Measurements from ENCODE around the gene AZIN2. TPM values are rescaled to one million over a fixed set of nuclear protein-coding genes. Genes with fewer than 3 reads are reported as not detected.

AZIN2 gene
- polyA plus RNA-seq, 1 donor = 2.5 TPM

DNA sequence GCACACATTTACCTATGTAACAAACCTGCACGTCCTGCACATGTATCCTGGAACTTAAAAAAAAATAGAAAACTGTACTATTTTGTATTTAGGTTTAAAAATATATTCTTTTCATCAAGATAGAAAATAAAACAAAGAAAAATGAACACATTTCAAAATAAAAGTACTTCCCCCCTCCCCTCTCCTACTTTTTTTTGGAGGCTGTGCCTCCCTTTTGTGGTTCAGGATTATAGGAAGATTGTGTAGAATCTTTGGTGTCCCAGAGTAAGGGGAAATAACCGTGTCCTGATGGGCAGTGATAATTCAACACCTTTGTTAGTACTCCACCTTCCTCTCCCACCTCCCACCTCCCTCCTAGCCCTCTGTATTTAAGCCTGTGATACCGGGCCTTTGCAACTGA, 60.8 kb downstream of the AZIN2 start:
- no CpG with 5 or more reads among the region's 3 CpGs for WGBS (ENCODE audit: insufficient coverage, low lambda C conversion rate)

DNA sequence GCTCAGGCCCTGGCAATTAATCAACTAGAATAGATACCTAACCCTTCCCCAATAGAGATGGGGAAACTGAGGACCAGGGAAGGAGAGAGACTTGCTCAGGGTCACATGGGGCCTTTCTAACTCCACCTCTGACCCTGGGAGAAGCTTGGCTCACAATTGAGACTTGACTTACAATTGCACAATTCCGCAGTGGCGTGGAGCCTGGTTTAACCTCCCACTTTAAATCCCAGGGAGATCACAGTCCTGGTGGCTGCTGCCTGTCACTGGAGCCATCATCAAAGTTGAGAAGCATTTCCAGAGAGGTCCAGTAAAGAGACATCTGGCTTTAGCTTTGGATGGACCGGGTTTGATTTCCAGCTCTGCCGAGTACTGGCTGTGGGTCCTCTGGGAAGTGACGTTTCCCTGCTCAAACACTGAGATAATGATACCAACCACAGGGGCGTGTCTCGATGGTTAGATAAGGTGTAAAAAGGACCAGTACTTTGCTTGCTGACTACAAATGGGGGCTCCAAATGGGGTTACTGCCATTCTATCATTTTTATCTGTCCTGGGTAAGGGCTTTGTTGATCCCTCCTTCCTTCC, 61.6 kb downstream of the AZIN2 start:
- peaks cover 12% of the 10 kb centered on the region for H3K36me3 ChIP-seq (ENCODE audit: control insufficient read depth, insufficient read depth, low read length)
- H3K4me3 ChIP-seq (ENCODE audit: low read length) = no peak overlapping the region
- no CpG with 5 or more reads among the region's 7 CpGs for WGBS (ENCODE audit: insufficient coverage, low lambda C conversion rate)
- H3K9me3 ChIP-seq (ENCODE audit: control insufficient read depth, low read depth, low read length) = no peaks in the 10 kb centered on the region
- H3K4me1 ChIP-seq (ENCODE audit: control insufficient read depth, insufficient read depth, low read length) = no peaks in the 10 kb centered on the region
- no peak for DNase-seq
- no peaks in the 10 kb centered on the region for H3K27me3 ChIP-seq (ENCODE audit: control insufficient read depth, insufficient read depth, low read length)
- no peak overlapping the region for H3K27ac ChIP-seq (ENCODE audit: low read length)

More for the DNA sequence above, 60.8 kb downstream of the AZIN2 start:
- H3K36me3 ChIP-seq (ENCODE audit: control insufficient read depth, insufficient read depth, low read length) = peaks cover 8% of the 10 kb centered on the region
- no peak for DNase-seq
- no peaks in the 10 kb centered on the region for H3K27me3 ChIP-seq (ENCODE audit: control insufficient read depth, insufficient read depth, low read length)
- H3K4me3 ChIP-seq (ENCODE audit: low read length) = no peak overlapping the region
- H3K27ac ChIP-seq (ENCODE audit: low read length) = no peak overlapping the region
- no peaks in the 10 kb centered on the region for H3K9me3 ChIP-seq (ENCODE audit: control insufficient read depth, low read depth, low read length)
- H3K4me1 ChIP-seq (ENCODE audit: control insufficient read depth, insufficient read depth, low read length) = no peaks in the 10 kb centered on the region

DNA sequence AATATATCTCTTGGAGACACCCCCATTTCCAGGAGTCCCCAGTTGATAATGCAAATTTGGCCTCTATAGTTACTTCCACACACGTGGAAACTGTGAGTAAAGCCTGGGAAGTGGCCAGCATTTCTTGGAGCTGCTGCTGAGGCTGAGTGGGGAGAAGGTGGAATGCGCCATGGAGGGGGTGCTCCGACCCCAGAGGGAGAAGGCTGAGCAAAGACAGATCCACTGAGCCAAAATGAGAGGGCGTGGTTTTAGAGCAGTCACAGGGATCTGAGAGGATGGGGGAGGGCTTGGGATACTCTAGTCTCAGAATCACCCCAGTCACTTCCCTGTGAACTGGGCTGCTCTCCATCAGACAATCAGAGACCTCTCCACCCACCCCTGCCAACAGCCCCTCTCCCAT, 62.2 kb downstream of the AZIN2 start:
- no peaks in the 10 kb centered on the region for H3K4me1 ChIP-seq (ENCODE audit: control insufficient read depth, insufficient read depth, low read length)
- no peak overlapping the region for H3K4me3 ChIP-seq (ENCODE audit: low read length)
- H3K27ac ChIP-seq (ENCODE audit: low read length) = no peak overlapping the region
- H3K27me3 ChIP-seq (ENCODE audit: control insufficient read depth, insufficient read depth, low read length) = no peaks in the 10 kb centered on the region
- peak in 1 of 2 donors; percentile 27 for DNase-seq
- WGBS (ENCODE audit: insufficient coverage, low lambda C conversion rate) = no CpG with 5 or more reads among the region's 4 CpGs
- no peaks in the 10 kb centered on the region for H3K9me3 ChIP-seq (ENCODE audit: control insufficient read depth, low read depth, low read length)
- H3K36me3 ChIP-seq (ENCODE audit: control insufficient read depth, insufficient read depth, low read length) = peaks cover 13% of the 10 kb centered on the region

DNA sequence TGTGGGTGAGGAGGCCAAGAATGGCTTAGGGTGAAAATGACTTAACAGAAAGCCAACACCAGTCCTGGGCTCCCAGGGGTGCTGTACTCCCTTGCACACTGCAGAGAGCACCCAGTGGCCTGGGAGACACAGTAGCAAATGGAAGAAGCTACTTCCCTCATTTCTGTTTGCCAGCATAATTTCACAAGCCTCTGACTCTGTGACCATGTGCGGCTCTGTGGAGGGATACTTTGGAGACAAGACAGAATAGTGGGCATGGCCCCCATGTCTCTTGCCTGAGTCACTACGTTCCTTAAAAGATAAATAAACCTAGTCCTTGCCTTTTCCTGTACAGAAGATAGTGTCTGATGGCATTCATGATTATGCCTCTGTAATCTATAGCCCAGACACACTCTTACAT, 62.7 kb downstream of the AZIN2 start:
- Histone ChIP-seq H3K4me1 (ENCODE audit: control insufficient read depth, insufficient read depth, low read length) (no peaks in the 10 kb centered on the region), H3K36me3 (ENCODE audit: control insufficient read depth, insufficient read depth, low read length) (peaks cover 13% of the 10 kb centered on the region), H3K4me3 (ENCODE audit: low read length) (no peak overlapping the region), H3K27ac (ENCODE audit: low read length) (no peak overlapping the region), H3K9me3 (ENCODE audit: control insufficient read depth, low read depth, low read length) (no peaks in the 10 kb centered on the region), H3K27me3 (ENCODE audit: control insufficient read depth, insufficient read depth, low read length) (no peaks in the 10 kb centered on the region)
- no CpG with 5 or more reads among the region's 2 CpGs for WGBS (ENCODE audit: insufficient coverage, low lambda C conversion rate)
- no peak for DNase-seq

DNA sequence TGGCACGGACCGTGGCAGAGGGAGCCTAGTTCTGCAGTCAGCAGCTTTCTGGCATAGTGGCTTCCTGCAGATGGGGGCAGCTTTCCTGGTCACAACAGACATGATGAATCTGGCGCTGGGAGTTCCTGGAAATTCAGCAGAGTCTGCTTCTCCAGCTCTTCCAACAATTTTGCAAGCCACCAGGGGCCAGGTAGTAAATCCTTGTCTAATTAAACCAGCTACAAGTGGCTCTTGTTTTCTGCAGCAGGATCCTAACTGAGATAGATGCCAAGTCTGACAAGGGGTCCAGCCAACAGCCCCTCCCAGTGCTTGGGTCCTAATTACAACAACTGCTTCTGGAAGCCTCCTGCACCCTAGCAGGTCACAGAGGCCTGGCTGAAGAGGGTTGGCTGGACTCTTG, 65.0 kb downstream of the AZIN2 start:
- Histone ChIP-seq H3K27ac (ENCODE audit: low read length) (no peak overlapping the region), H3K4me3 (ENCODE audit: low read length) (no peak overlapping the region), H3K9me3 (ENCODE audit: control insufficient read depth, low read depth, low read length) (no peaks in the 10 kb centered on the region), H3K27me3 (ENCODE audit: control insufficient read depth, insufficient read depth, low read length) (no peaks in the 10 kb centered on the region), H3K4me1 (ENCODE audit: control insufficient read depth, insufficient read depth, low read length) (no peaks in the 10 kb centered on the region), H3K36me3 (ENCODE audit: control insufficient read depth, insufficient read depth, low read length) (peaks cover 13% of the 10 kb centered on the region)
- WGBS (ENCODE audit: insufficient coverage, low lambda C conversion rate) = no CpG with 5 or more reads among the region's 3 CpGs
- DNase-seq = no peak

DNA sequence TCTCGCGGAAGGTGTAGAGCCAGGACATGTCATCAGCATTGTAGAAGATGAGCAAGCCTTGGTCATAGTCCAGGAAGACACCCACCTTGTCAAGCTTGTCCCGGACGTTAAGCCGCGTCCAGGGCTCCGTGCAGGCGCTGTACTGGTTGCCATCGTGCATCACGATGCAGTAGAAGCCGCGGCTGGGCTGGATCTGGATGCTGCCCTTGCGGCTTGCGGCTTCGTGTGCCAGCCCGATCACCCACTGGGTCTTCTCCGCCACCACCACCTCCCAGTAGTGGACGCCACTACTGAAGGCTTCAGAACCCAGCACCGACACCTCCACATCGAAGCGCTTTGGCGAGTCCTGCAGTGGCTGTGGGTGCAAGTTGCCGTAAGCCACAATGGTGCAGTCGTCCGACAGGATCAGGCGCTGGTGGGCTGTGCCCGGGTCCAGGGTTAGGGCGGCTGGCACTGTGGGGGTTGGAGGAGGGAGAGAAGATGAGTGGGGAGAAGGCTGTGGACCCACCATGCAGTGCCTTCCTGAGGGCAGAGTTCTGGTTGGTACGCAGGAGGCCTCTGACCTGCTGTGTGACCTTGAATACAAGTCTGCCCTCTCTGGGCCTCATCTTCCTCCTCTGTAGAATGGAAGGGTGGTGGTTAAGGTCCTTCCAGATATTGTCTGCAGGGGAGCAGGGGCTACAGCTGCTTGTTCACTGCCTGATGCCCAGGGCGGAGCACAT, 66.5 kb downstream of the AZIN2 start:
- H3K27me3 ChIP-seq (ENCODE audit: control insufficient read depth, insufficient read depth, low read length) = no peaks in the 10 kb centered on the region
- no peaks in the 10 kb centered on the region for H3K9me3 ChIP-seq (ENCODE audit: control insufficient read depth, low read depth, low read length)
- no peaks in the 10 kb centered on the region for H3K4me1 ChIP-seq (ENCODE audit: control insufficient read depth, insufficient read depth, low read length)
- peaks cover 13% of the 10 kb centered on the region for H3K36me3 ChIP-seq (ENCODE audit: control insufficient read depth, insufficient read depth, low read length)
- no peak for DNase-seq
- H3K4me3 ChIP-seq (ENCODE audit: low read length) = no peak overlapping the region
- WGBS (ENCODE audit: insufficient coverage, low lambda C conversion rate) = no CpG with 5 or more reads among the region's 30 CpGs
- no peak overlapping the region for H3K27ac ChIP-seq (ENCODE audit: low read length)

DNA sequence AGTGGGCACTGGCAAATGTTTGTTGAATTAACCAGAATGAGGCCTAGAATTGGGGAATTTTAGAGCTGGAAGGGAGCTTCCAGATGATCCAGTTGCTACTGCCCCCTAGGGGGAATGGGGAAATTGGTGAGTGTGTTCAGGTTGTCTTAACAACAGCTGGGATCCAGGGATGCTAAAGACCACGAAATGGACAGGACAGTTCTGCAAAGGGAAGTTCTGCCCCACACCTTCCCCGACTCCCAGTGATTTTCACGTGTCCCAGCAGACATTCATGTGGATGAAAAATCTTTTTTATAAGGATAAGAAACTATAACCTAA, 67.0 kb downstream of the AZIN2 start:
- H3K36me3 ChIP-seq (ENCODE audit: control insufficient read depth, insufficient read depth, low read length) = peaks cover 13% of the 10 kb centered on the region
- no peak for DNase-seq
- H3K4me1 ChIP-seq (ENCODE audit: control insufficient read depth, insufficient read depth, low read length) = no peaks in the 10 kb centered on the region
- H3K27ac ChIP-seq (ENCODE audit: low read length) = no peak overlapping the region
- H3K27me3 ChIP-seq (ENCODE audit: control insufficient read depth, insufficient read depth, low read length) = no peaks in the 10 kb centered on the region
- no peak overlapping the region for H3K4me3 ChIP-seq (ENCODE audit: low read length)
- WGBS (ENCODE audit: insufficient coverage, low lambda C conversion rate) = 100% methylated on average over 1 of the region's 3 CpGs
- H3K9me3 ChIP-seq (ENCODE audit: control insufficient read depth, low read depth, low read length) = no peaks in the 10 kb centered on the region

DNA sequence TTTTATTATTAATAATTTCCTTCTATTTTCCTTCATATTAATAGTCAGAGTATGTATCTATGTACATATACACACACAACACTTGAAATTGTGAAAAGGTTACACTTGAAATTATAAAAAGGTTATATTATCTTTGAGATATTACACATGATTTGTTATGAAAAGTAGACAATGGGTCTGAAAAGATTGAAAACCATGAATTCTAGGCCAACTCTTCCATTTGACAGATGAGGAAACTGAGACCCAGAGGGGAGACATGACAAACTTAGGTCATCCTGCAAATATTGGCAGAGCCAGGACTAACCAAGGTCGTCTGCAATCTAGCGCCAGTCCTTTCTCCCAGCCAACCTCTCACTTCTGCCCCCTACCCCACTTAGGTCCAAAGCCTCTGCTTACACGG, 67.7 kb downstream of the AZIN2 start:
- Histone ChIP-seq H3K27me3 (ENCODE audit: control insufficient read depth, insufficient read depth, low read length) (no peaks in the 10 kb centered on the region), H3K27ac (ENCODE audit: low read length) (no peak overlapping the region), H3K9me3 (ENCODE audit: control insufficient read depth, low read depth, low read length) (no peaks in the 10 kb centered on the region), H3K4me1 (ENCODE audit: control insufficient read depth, insufficient read depth, low read length) (no peaks in the 10 kb centered on the region), H3K4me3 (ENCODE audit: low read length) (no peak overlapping the region), H3K36me3 (ENCODE audit: control insufficient read depth, insufficient read depth, low read length) (peaks cover 13% of the 10 kb centered on the region)
- no CpG with 5 or more reads among the region's 3 CpGs for WGBS (ENCODE audit: insufficient coverage, low lambda C conversion rate)
- DNase-seq = no peak

DNA sequence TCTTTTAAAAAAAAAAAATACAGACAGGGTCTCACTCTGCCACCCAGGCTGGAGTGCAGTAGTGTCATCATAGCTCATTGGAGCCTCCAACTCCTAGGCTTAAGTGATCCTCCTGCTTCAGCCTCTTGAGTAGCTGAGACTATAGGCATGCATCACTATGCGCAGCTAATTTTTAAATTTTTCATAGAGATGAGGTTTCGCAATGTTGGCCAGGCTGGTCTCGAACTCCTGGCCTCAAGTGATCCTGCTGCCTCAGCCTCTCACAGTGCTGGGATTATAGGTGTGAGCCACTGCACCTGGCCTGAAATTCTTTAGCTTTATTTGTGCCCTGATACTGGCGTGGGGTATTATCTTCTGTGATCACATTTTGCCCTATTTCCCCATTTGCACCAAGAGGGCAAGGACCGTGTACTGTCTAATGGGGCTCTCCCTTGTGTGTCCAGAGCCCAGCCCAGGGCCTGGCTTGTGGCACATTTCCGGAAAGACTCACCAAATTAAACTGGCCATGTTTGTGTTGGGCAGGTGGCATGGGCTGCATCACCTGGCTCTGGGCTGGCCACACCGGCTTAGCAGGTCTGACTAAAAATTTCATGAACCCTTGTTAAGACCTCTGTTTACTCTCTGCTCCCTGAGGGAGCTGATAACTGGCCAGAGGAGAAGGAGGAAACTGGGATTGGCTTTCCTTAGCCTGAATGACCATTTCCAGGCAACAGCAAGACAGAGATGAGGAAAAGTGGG, 68.7 kb downstream of the AZIN2 start:
- WGBS (ENCODE audit: insufficient coverage, low lambda C conversion rate) = 80% methylated on average over 1 of the region's 7 CpGs
- no peak for DNase-seq
- Histone ChIP-seq H3K4me1 (ENCODE audit: control insufficient read depth, insufficient read depth, low read length) (no peaks in the 10 kb centered on the region), H3K9me3 (ENCODE audit: control insufficient read depth, low read depth, low read length) (no peaks in the 10 kb centered on the region), H3K27me3 (ENCODE audit: control insufficient read depth, insufficient read depth, low read length) (no peaks in the 10 kb centered on the region), H3K27ac (ENCODE audit: low read length) (no peak overlapping the region), H3K36me3 (ENCODE audit: control insufficient read depth, insufficient read depth, low read length) (peaks cover 17% of the 10 kb centered on the region), H3K4me3 (ENCODE audit: low read length) (no peak overlapping the region)

DNA sequence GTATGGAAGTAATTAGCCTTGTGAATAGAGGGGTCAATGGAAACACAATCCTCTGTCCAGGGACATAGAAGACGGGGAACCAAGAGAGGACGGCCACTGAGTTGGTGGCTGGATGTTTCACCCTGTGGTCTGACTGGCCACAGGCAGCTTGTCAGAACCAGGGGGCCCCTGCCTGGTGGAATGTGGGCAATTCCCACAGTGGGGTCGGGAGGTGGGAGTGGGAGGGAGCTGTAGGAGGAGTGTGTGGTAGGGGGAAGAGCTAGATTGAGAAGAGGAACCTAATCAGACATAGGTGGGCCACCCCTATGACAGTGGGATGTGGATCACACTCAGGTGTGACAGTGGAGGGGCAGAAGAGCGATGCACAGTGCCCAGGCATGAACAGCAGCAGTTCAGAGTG, 69.6 kb downstream of the AZIN2 start:
- Histone ChIP-seq H3K27ac (ENCODE audit: low read length) (no peak overlapping the region), H3K27me3 (ENCODE audit: control insufficient read depth, insufficient read depth, low read length) (no peaks in the 10 kb centered on the region), H3K4me3 (ENCODE audit: low read length) (no peak overlapping the region), H3K4me1 (ENCODE audit: control insufficient read depth, insufficient read depth, low read length) (no peaks in the 10 kb centered on the region), H3K9me3 (ENCODE audit: control insufficient read depth, low read depth, low read length) (no peaks in the 10 kb centered on the region), H3K36me3 (ENCODE audit: control insufficient read depth, insufficient read depth, low read length) (peaks cover 16% of the 10 kb centered on the region)
- WGBS (ENCODE audit: insufficient coverage, low lambda C conversion rate) = no CpG with 5 or more reads among the region's 4 CpGs
- no peak for DNase-seq
